Neural progenitor cell (in vitro differentiated cells): ENCODE measurements around the gene ACER2. TPM values are rescaled to one million over a fixed set of nuclear protein-coding genes. Genes with fewer than 3 reads are reported as not detected.

Experiments used
- DNase-seq: peaks from one replicate; pipeline ENCODE4 v3.0.0-alpha.2; 2016; ENCODE audit warnings: low spot score
- H2AFZ ChIP-seq: fragments of 200-600 bp; sonication (generic); replicated peaks from 2 replicates; pipeline ENCODE4 v1.6.1; 2016; ENCODE audit warnings: antibody characterized with exemption
- H3F3A ChIP-seq: fragments of 200-600 bp; sonication (generic); 2 replicates; pipeline ENCODE4 v1.6.1; 2016; ENCODE audit warnings: antibody characterized with exemption, low read depth
- H3K27ac ChIP-seq: fragments of 200-600 bp; sonication (generic); 2 replicates; pipeline ENCODE4 v1.5.1; 2016; ENCODE audit warnings: mild to moderate bottlenecking
- H3K27me3 ChIP-seq: fragments of 200-600 bp; sonication (generic); 2 replicates; pipeline ENCODE4 v1.6.1; 2016; ENCODE audit warnings: mild to moderate bottlenecking, moderate library complexity
- H3K36me3 ChIP-seq: fragments of 200-600 bp; sonication (generic); 2 replicates; pipeline ENCODE4 v1.5.1; 2016
- H3K4me1 ChIP-seq: fragments of 200-600 bp; sonication (generic); 2 replicates; pipeline ENCODE4 v1.6.1; 2016; ENCODE audit warnings: mixed run types
- H3K4me2 ChIP-seq: fragments of 200-600 bp; sonication (generic); 2 replicates; pipeline ENCODE4 v1.6.1; 2016
- H3K4me3 ChIP-seq: fragments of 200-600 bp; sonication (generic); 2 replicates; pipeline ENCODE4 v1.5.1; 2016
- H3K79me2 ChIP-seq: fragments of 200-600 bp; sonication (generic); 2 replicates; pipeline ENCODE4 v1.6.1; 2016; ENCODE audit warnings: low read depth
- H3K9ac ChIP-seq: fragments of 200-600 bp; sonication (generic); 2 replicates; pipeline ENCODE4 v1.6.1; 2016
- H3K9me3 ChIP-seq: fragments of 200-600 bp; sonication (generic); 2 replicates; pipeline ENCODE4 v1.5.1; 2016; ENCODE audit warnings: low read depth
- H4K20me1 ChIP-seq: fragments of 200-600 bp; sonication (generic); 2 replicates; pipeline ENCODE4 v1.6.1; 2016; ENCODE audit warnings: low read depth
- H3K27ac Mint-ChIP-seq: 3 replicates; pipeline ENCODE4 v1.8.0; 2021; ENCODE audit warnings: mixed read lengths
- H3K27me3 Mint-ChIP-seq: 2 replicates; pipeline ENCODE4 v1.8.0; 2022; ENCODE audit warnings: low read depth, mild to moderate bottlenecking, inconsistent platforms, moderate library complexity, mixed read lengths; ENCODE audit not compliant: insufficient read depth
- H3K36me3 Mint-ChIP-seq: 3 replicates; pipeline ENCODE4 v1.8.0; 2021; ENCODE audit warnings: mixed read lengths
- H3K4me1 Mint-ChIP-seq: 3 replicates; pipeline ENCODE4 v1.8.0; 2021; ENCODE audit warnings: mixed read lengths
- H3K4me3 Mint-ChIP-seq: 3 replicates; pipeline ENCODE4 v1.8.0; 2021; ENCODE audit warnings: mild to moderate bottlenecking, moderate library complexity, mixed read lengths
- H3K9me3 Mint-ChIP-seq: 3 replicates; pipeline ENCODE4 v1.8.0; 2020; ENCODE audit warnings: mixed read lengths
- CTCF ChIP-seq: fragments of 200-600 bp; sonication (generic); IDR thresholded peaks from 2 replicates; pipeline ENCODE4 v1.5.1; 2017; ENCODE audit warnings: antibody characterized with exemption, mild to moderate bottlenecking
- EZH2 ChIP-seq: fragments of 200-600 bp; sonication (generic); IDR thresholded peaks from 2 replicates; pipeline ENCODE4 v1.6.1; 2017; ENCODE audit warnings: antibody characterized with exemption, mild to moderate bottlenecking, moderate library complexity
- EZH2phosphoT487 ChIP-seq: fragments of 200-600 bp; sonication (generic); IDR thresholded peaks from 2 replicates; pipeline ENCODE4 v1.6.1; 2017; ENCODE audit warnings: antibody characterized with exemption
- total RNA-seq: library from RNA; depleted of rRNA; stranded (reverse); fragments of >200 nt; gene quantifications from 2 replicates; pipeline ENCODE4 v1.2.3, GENCODE V29; 2015; ENCODE audit warnings: low replicate concordance

Gene ACER2
- total RNA-seq, 1 donor from 2014 or later, result 5.6 TPM

DNA sequence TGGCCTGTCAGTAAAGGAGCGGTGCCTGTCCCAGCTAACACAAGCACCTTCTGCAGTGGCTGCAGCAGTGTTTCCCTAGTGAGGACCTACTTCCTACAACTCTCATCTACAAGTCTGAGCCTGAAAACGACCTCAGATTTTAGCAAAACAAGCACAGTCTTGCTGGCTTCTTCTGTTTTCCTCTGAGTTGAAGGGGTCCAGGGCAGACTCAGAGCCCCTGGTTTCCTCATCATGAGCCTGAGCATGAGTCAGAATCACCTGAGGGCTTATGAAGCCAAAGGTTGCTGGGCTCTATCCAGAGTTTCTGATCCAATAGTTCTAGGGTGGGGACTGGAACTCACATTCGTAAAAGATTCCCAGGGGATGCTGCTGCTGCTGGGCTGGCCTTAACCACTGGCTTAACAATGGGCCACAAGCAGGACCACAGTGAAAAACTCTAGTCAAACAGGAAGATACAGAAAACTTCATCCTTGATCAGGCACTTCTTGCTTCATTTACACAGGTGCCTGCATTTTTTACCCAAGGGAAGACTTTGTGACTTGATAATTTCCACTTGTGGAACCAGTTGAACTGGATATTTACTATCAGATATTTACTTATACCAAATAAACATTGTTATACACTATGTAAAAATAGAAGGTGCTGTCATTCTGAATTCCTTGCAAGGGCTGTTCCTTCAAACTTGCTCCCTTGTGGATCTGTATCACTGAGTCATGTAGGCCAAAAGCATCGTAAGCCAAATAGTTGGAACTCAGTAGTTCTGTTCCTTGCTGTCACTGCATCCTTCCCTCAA is 4.3 kb upstream of the ACER2 start:
- H3K4me3 Mint-ChIP-seq, result no peak overlapping the region
- H3K27ac Mint-ChIP-seq, result no peak overlapping the region
- no peak for DNase-seq
- Histone ChIP-seq H3K36me3 (no peaks in the 10 kb centered on the region), H4K20me1 (no peaks in the 10 kb centered on the region), H3F3A (peaks cover 20% of the 10 kb centered on the region), H3K9ac (no peak overlapping the region), H3K27me3 (peaks cover 12% of the 10 kb centered on the region), H3K4me2 (no peak overlapping the region), H3K27ac (no peak overlapping the region), H3K79me2 (no peaks in the 10 kb centered on the region), H3K4me1 (no peaks in the 10 kb centered on the region), H3K9me3 (no peaks in the 10 kb centered on the region), H3K4me3 (no peak overlapping the region), H2AFZ (no peak overlapping the region)
- H3K9me3 Mint-ChIP-seq, result peaks cover 12% of the 10 kb centered on the region
- no peaks in the 10 kb centered on the region for H3K36me3 Mint-ChIP-seq
- H3K4me1 Mint-ChIP-seq, result peaks cover 1% of the 10 kb centered on the region
- H3K27me3 Mint-ChIP-seq, result peaks cover 11% of the 10 kb centered on the region
- TF ChIP-seq EZH2phosphoT487 (no peak), CTCF (no peak), EZH2 (no peak)

DNA sequence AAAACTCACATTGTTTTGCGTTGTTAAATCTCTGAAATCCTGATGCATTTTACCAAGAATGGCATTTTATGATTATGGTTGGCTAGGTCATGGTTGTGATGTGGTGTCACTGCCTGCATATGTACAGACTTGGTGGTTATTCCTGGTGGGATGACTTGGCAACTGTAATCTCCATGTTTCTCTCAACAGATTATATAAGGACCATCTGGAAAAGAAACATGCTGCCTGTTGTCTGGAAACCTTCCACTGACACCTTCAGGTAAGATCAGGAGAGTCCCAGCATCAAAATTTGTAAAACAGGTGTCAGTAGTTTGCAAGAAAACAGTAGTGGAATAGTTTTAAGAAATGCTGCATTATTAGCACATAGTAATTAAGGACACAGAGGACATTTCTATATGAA is 3.0 kb upstream of the ACER2 start:
- no peak for TF ChIP-seq CTCF
- TF ChIP-seq EZH2phosphoT487, result no peak
- no peak for TF ChIP-seq EZH2

GRCh38 chr9:19408316-19408692 is 505 bp upstream of the ACER2 start:
- Histone ChIP-seq H3K4me3 (peak overlapping the region; percentile 67), H3K9ac (no peak overlapping the region), H3K4me2 (peak overlapping the region; percentile 87), H3K4me1 (peaks cover 7% of the 10 kb centered on the region), H3K79me2 (peaks cover 25% of the 10 kb centered on the region), H2AFZ (peak overlapping the region; percentile 73), H3K9me3 (no peaks in the 10 kb centered on the region), H3K27me3 (peaks cover 12% of the 10 kb centered on the region), H3K36me3 (no peaks in the 10 kb centered on the region), H4K20me1 (no peaks in the 10 kb centered on the region), H3F3A (peaks cover 26% of the 10 kb centered on the region), H3K27ac (no peak overlapping the region)
- H3K27me3 Mint-ChIP-seq, result peaks cover 12% of the 10 kb centered on the region
- peak overlapping the region; percentile 94 for H3K4me3 Mint-ChIP-seq
- TF ChIP-seq CTCF, result no peak
- no peak for TF ChIP-seq EZH2
- no peak for TF ChIP-seq EZH2phosphoT487
- H3K4me1 Mint-ChIP-seq, result peaks cover 11% of the 10 kb centered on the region
- DNase-seq, result no peak
- no peaks in the 10 kb centered on the region for H3K36me3 Mint-ChIP-seq
- peaks cover 9% of the 10 kb centered on the region for H3K9me3 Mint-ChIP-seq
- no peak overlapping the region for H3K27ac Mint-ChIP-seq

More for the DNA sequence above, 3.0 kb upstream of the ACER2 start:
- no peak overlapping the region for H3K4me3 ChIP-seq
- H2AFZ ChIP-seq, result no peak overlapping the region
- peaks cover 10% of the 10 kb centered on the region for H3K79me2 ChIP-seq
- Mint-ChIP-seq H3K27ac (no peak overlapping the region), H3K4me3 (no peak overlapping the region), H3K27me3 (peaks cover 14% of the 10 kb centered on the region), H3K9me3 (peaks cover 15% of the 10 kb centered on the region), H3K4me1 (peaks cover 9% of the 10 kb centered on the region), H3K36me3 (no peaks in the 10 kb centered on the region)
- no peak overlapping the region for H3K4me2 ChIP-seq
- H3K36me3 ChIP-seq, result no peaks in the 10 kb centered on the region
- no peak for DNase-seq
- H3K9ac ChIP-seq, result no peak overlapping the region
- H3F3A ChIP-seq, result peaks cover 26% of the 10 kb centered on the region
- H4K20me1 ChIP-seq, result no peaks in the 10 kb centered on the region
- no peaks in the 10 kb centered on the region for H3K9me3 ChIP-seq
- H3K27me3 ChIP-seq, result peaks cover 12% of the 10 kb centered on the region
- no peak overlapping the region for H3K27ac ChIP-seq
- peaks cover 7% of the 10 kb centered on the region for H3K4me1 ChIP-seq
